MG63 (cell line): ENCODE measurements around the gene TM6SF1. TPM values are rescaled to one million over a fixed set of nuclear protein-coding genes. Genes with fewer than 3 reads are reported as not detected.
A peak's percentile ranks its signal among the peaks of the same experiment; 100 is the strongest.
"Not testable (repeated sequence)": the region's sequence is repeated elsewhere in the genome, so short reads cannot be mapped to it uniquely, and the experiment has no call there.

Experiments
- DNase-seq: peaks from one replicate; pipeline ENCODE4 v3.0.0-alpha.2; 2020
- H3K27me3 ChIP-seq: fragments of 250-450 bp; sonication (Bioruptor Pico); 2 replicates; pipeline ENCODE4 v1.5.1; 2020; ENCODE audit warnings: mild to moderate bottlenecking, moderate library complexity
- H3K36me3 ChIP-seq: fragments of 250-450 bp; sonication (Bioruptor Pico); 2 replicates; pipeline ENCODE4 v1.5.1; 2020; ENCODE audit warnings: mild to moderate bottlenecking, moderate library complexity
- H3K4me3 ChIP-seq: fragments of 250-450 bp; sonication (Bioruptor Pico); 2 replicates; pipeline ENCODE4 v1.5.1; 2020; ENCODE audit warnings: mild to moderate bottlenecking, moderate library complexity
- H3K9me3 ChIP-seq: fragments of 250-450 bp; sonication (Bioruptor Pico); 2 replicates; pipeline ENCODE4 v1.5.1; 2020; ENCODE audit warnings: mild to moderate bottlenecking, moderate library complexity
- total RNA-seq: library from RNA; depleted of rRNA; stranded (reverse); fragments of >200 nt; shearing (Covaris generic); gene quantifications from 2 replicates; pipeline ENCODE4 v1.2.3, GENCODE V29; 2014; ENCODE audit warnings: low replicate concordance; rRNA removed

Gene TM6SF1
- total RNA-seq, result 1.6 and 1.7 TPM in 2 replicates

- peaks cover 2% of the 10 kb centered on the region; the same call in 1 of the 2 replicates for H3K27me3 ChIP-seq
- H3K4me3 ChIP-seq, result peak within 1 kb of the TSS; percentile 38
- peak; percentile 17 for DNase-seq
- no peaks in the 10 kb centered on the region for H3K9me3 ChIP-seq
- H3K36me3 ChIP-seq, result no peaks in the 10 kb centered on the region
Observed at GRCh38 chr15:83106994-83107840, at the start of gene TM6SF1. Gene TM6SF1 (plus strand): TSS chr15:83107645. CDS start chr15:83107681, 36 bp downstream.

- DNase-seq, result no peak
- H3K27me3 ChIP-seq, result no peaks in the 10 kb centered on the region
- no peaks in the 10 kb centered on the region for H3K9me3 ChIP-seq
- H3K36me3 ChIP-seq, result peaks cover 67% of the 10 kb centered on the region
- H3K4me3 ChIP-seq, result no peak overlapping the region
Observed at GRCh38 chr15:83057696-83058376, 49.6 kb upstream of the TM6SF1 start.

- no peak for DNase-seq
- no peak overlapping the region for H3K4me3 ChIP-seq
- H3K9me3 ChIP-seq, result no peaks in the 10 kb centered on the region
- H3K27me3 ChIP-seq, result no peaks in the 10 kb centered on the region
- H3K36me3 ChIP-seq, result peaks cover 59% of the 10 kb centered on the region
Observed at GRCh38 chr15:83061680-83062079, 45.8 kb upstream of the TM6SF1 start.

GRCh38 chr15:83062768-83063180 is 44.7 kb upstream of the TM6SF1 start:
- no peak for DNase-seq
- no peaks in the 10 kb centered on the region for H3K9me3 ChIP-seq
- no peaks in the 10 kb centered on the region for H3K27me3 ChIP-seq
- peaks cover 48% of the 10 kb centered on the region for H3K36me3 ChIP-seq
- no peak overlapping the region for H3K4me3 ChIP-seq

GRCh38 chr15:83063551-83063950 is 43.9 kb upstream of the TM6SF1 start:
- H3K4me3 ChIP-seq, result no peak overlapping the region
- H3K27me3 ChIP-seq, result no peaks in the 10 kb centered on the region
- DNase-seq, result no peak
- H3K36me3 ChIP-seq, result peaks cover 47% of the 10 kb centered on the region
- no peaks in the 10 kb centered on the region for H3K9me3 ChIP-seq

GRCh38 chr15:83064859-83065258 is 42.6 kb upstream of the TM6SF1 start:
- Histone ChIP-seq H3K4me3 (peak overlapping the region; percentile 80), H3K36me3 (peaks cover 40% of the 10 kb centered on the region), H3K9me3 (peaks cover 4% of the 10 kb centered on the region; the same call in 1 of the 2 replicates), H3K27me3 (no peaks in the 10 kb centered on the region)
- DNase-seq, result no peak

- peaks cover 39% of the 10 kb centered on the region for H3K36me3 ChIP-seq
- H3K27me3 ChIP-seq, result no peaks in the 10 kb centered on the region
- H3K9me3 ChIP-seq, result peaks cover 5% of the 10 kb centered on the region; the same call in 1 of the 2 replicates
- H3K4me3 ChIP-seq, result peak overlapping the region; percentile 80
- no peak for DNase-seq
Observed at GRCh38 chr15:83065431-83065830, 42.0 kb upstream of the TM6SF1 start.

- H3K36me3 ChIP-seq, result peaks cover 35% of the 10 kb centered on the region
- peak; percentile 11 for DNase-seq
Observed at GRCh38 chr15:83066034-83066733, 41.3 kb upstream of the TM6SF1 start.

GRCh38 chr15:83066734-83067637 is 40.5 kb upstream of the TM6SF1 start, which contains the start of gene BTBD1:
Gene BTBD1 (minus strand): TSS chr15:83067252. CDS start chr15:83067151, 101 bp downstream.
- Histone ChIP-seq H3K36me3 (peaks cover 28% of the 10 kb centered on the region), H3K27me3 (no peaks in the 10 kb centered on the region), H3K4me3 (peak within 1 kb of the TSS; percentile 80), H3K9me3 (peaks cover 5% of the 10 kb centered on the region; the same call in 1 of the 2 replicates)
- DNase-seq, result peak; percentile 100

More at GRCh38 chr15:83066034-83066733, 41.3 kb upstream of the TM6SF1 start:
- Histone ChIP-seq H3K9me3 (peaks cover 5% of the 10 kb centered on the region; the same call in 1 of the 2 replicates), H3K4me3 (peak overlapping the region; percentile 80), H3K27me3 (no peaks in the 10 kb centered on the region)

GRCh38 chr15:83067638-83067962 is 39.8 kb upstream of the TM6SF1 start:
- DNase-seq, result no peak
- Histone ChIP-seq H3K36me3 (peaks cover 22% of the 10 kb centered on the region), H3K4me3 (peak overlapping the region; percentile 80), H3K27me3 (no peaks in the 10 kb centered on the region), H3K9me3 (peaks cover 5% of the 10 kb centered on the region; the same call in 1 of the 2 replicates)

- H3K4me3 ChIP-seq, result no peak overlapping the region
- H3K9me3 ChIP-seq, result peaks cover 7% of the 10 kb centered on the region
- H3K36me3 ChIP-seq, result peaks cover 18% of the 10 kb centered on the region
- no peaks in the 10 kb centered on the region for H3K27me3 ChIP-seq
- DNase-seq, result no peak
Observed at GRCh38 chr15:83068054-83068453, 39.4 kb upstream of the TM6SF1 start.

GRCh38 chr15:83069211-83069642 is 38.2 kb upstream of the TM6SF1 start:
- H3K27me3 ChIP-seq, H3K4me3 ChIP-seq, H3K36me3 ChIP-seq: not testable (repeated sequence)
- peaks cover 14% of the 10 kb centered on the region for H3K9me3 ChIP-seq
- peak; percentile 26 for DNase-seq

GRCh38 chr15:83077491-83078230 is 29.8 kb upstream of the TM6SF1 start:
- DNase-seq, result no peak
- Histone ChIP-seq H3K9me3 (peaks cover 9% of the 10 kb centered on the region), H3K4me3 (no peak overlapping the region), H3K36me3 (no peaks in the 10 kb centered on the region), H3K27me3 (peaks cover 40% of the 10 kb centered on the region)

- no peaks in the 10 kb centered on the region for H3K36me3 ChIP-seq
- peaks cover 40% of the 10 kb centered on the region for H3K27me3 ChIP-seq
- no peak overlapping the region for H3K4me3 ChIP-seq
- peaks cover under 1% of the 10 kb centered on the region for H3K9me3 ChIP-seq
- no peak for DNase-seq
Observed at GRCh38 chr15:83078712-83079111, 28.7 kb upstream of the TM6SF1 start.
